K562 (cell line): ENCODE data around the gene NFE2. TPM values are rescaled to one million over a fixed set of nuclear protein-coding genes. Genes with fewer than 3 reads are reported as not detected.

Source experiments
- ATAC-seq: fragments of 200-7000 bp; cut with Tn5 transposase; 3 replicates; pipeline ENCODE4 v1.9.1; 2020; ENCODE audit warnings: moderate library complexity
- BruUV-seq: library from RNA; stranded (reverse); fragments of 400-500 nt; replicated peaks from 2 replicates; lab custom pipeline; 2021; lab: Mats Ljungman, UMichigan
- CTCF ChIA-PET: fragments of 300-600 bp; formaldehyde crosslinking; extraction: SDS; loops from one replicate; lab custom pipeline; 2021; ENCODE audit warnings: low intra/inter-chr PET ratio; lab: Yijun Ruan, JAX
- POLR2A ChIA-PET: fragments of 300-600, 350-650 bp; sonication (Branson Sonifier 250); formaldehyde crosslinking; extraction: SDS; loops from one replicate; lab custom pipeline; 2021; ENCODE audit warnings: antibody characterized with exemption, inconsistent platforms; lab: Yijun Ruan, JAX
- DNase-seq, 4 experiments: peaks; one replicate each; pipeline versions ENCODE4 v3.0.0 to v3.0.0-alpha.2; 2011 to 2018; ENCODE audit warnings: low spot score in 3 of 4, mixed read lengths in 3 of 4; ENCODE audit errors: extremely low read depth in 1 of 4
- FAIRE-seq: peaks from 2 replicates; lab custom pipeline; 2011; peaks lifted over from hg19 to GRCh38; lab: Jason Lieb, UNC
- H2AFZ ChIP-seq: 2 replicates; pipeline ENCODE4 v1.6.0; 2011; ENCODE audit warnings: low read depth, low read length, control low read depth, inconsistent platforms
- H3K27ac ChIP-seq: fragments of 200-600 bp; 3 replicates; pipeline ENCODE4 v1.8.0; 2011; ENCODE audit warnings: low read depth, mild to moderate bottlenecking, control low read depth, inconsistent platforms, low read length, moderate library complexity, mixed read lengths; ENCODE audit errors: extremely low read depth
- H3K27me3 ChIP-seq, 2 experiments: fragments of 300-600 bp in 1 of 2; 2 replicates in 1 of 2; 3 replicates in 1 of 2; pipeline versions ENCODE4 v1.6.0 to v1.8.0; 2011; ENCODE audit warnings: inconsistent platforms in 2 of 2, low read length in 2 of 2, mild to moderate bottlenecking in 1 of 2, mixed read lengths in 1 of 2, moderate library complexity in 1 of 2; ENCODE audit not compliant: control insufficient read depth in 2 of 2, insufficient read depth in 2 of 2
- H3K36me3 ChIP-seq: fragments of 300-600 bp; 3 replicates; pipeline ENCODE4 v1.8.0; 2011; ENCODE audit warnings: mild to moderate bottlenecking, low read length, inconsistent platforms; ENCODE audit not compliant: control insufficient read depth, insufficient read depth
- H3K4me1 ChIP-seq, 2 experiments: fragments of 200-600 bp in 1 of 2; replicated peaks in 1 of 2; 2 replicates in 1 of 2; 3 replicates in 1 of 2; pipeline versions ENCODE4 v1.5.1 to v1.8.0; 2011; ENCODE audit warnings: inconsistent platforms in 2 of 2, low read length in 2 of 2, mild to moderate bottlenecking in 1 of 2, mixed read lengths in 1 of 2, moderate library complexity in 1 of 2; ENCODE audit not compliant: control insufficient read depth in 2 of 2, insufficient read depth in 2 of 2
- H3K4me2 ChIP-seq: 2 replicates; pipeline ENCODE4 v1.6.1; 2011; ENCODE audit warnings: low read length, control low read depth, inconsistent platforms, mixed read lengths; ENCODE audit not compliant: insufficient read depth
- H3K4me3 ChIP-seq: fragments of 200-600 bp; sonication (generic), shearing (Covaris generic); 2 replicates; pipeline ENCODE4 v1.5.1; 2016; ENCODE audit warnings: control low read depth, inconsistent platforms
- H3K79me2 ChIP-seq: fragments of 200-600 bp; 3 replicates; pipeline ENCODE4 v1.8.0; 2011; ENCODE audit warnings: low read length, inconsistent platforms; ENCODE audit not compliant: control insufficient read depth, insufficient read depth
- H3K9ac ChIP-seq, 2 experiments: 2 replicates each; pipeline versions ENCODE4 v1.6.0 to v1.6.1; 2011; ENCODE audit warnings: low read depth in 2 of 2, low read length in 2 of 2, control low read depth in 1 of 2, inconsistent platforms in 1 of 2, mild to moderate bottlenecking in 1 of 2, mixed read lengths in 1 of 2; ENCODE audit not compliant: insufficient read depth in 1 of 2
- H3K9me1 ChIP-seq: one replicate; pipeline ENCODE4 v1.6.0; 2011; ENCODE audit warnings: inconsistent platforms, mild to moderate bottlenecking, low read length, moderate library complexity; ENCODE audit not compliant: control insufficient read depth, insufficient read depth
- H3K9me3 ChIP-seq: replicated peaks from 2 replicates; pipeline ENCODE4 v1.5.1; 2011; ENCODE audit warnings: low read depth, low read length, inconsistent platforms; ENCODE audit not compliant: control insufficient read depth, insufficient read depth
- H4K20me1 ChIP-seq: replicated peaks from 2 replicates; pipeline ENCODE4 v1.6.1; 2011; ENCODE audit warnings: low read length, inconsistent platforms, mixed read lengths; ENCODE audit not compliant: control insufficient read depth, insufficient read depth
- MYBL2 ChIP-seq, 2 experiments: fragments of 450-650 bp in 1 of 2; sonication (generic) in 1 of 2; formaldehyde crosslinking in 1 of 2; IDR thresholded peaks; 2 replicates each; pipeline versions ENCODE4 v1.6.1 to v1.8.1; 2017 to 2022; ENCODE audit warnings: borderline replicate concordance in 1 of 2, inconsistent platforms in 1 of 2, low read depth in 1 of 2, mild to moderate bottlenecking in 1 of 2, missing genetic modification reagents in 1 of 2, moderate library complexity in 1 of 2
- NCOA1 ChIP-seq: fragments of 450-650 bp; IDR thresholded peaks from 2 replicates; pipeline ENCODE4 v1.6.1; 2016; ENCODE audit warnings: low read depth
- RBM17 ChIP-seq: fragments of 200-400 bp; formaldehyde crosslinking; IDR thresholded peaks from 2 replicates; pipeline ENCODE4 v1.6.1; 2017; ENCODE audit warnings: low read depth, mild to moderate bottlenecking, low read length, borderline replicate concordance
- SIRT6 ChIP-seq: IDR thresholded peaks from one replicate; pipeline ENCODE4 v1.6.1; 2012; ENCODE audit warnings: low read depth, mild to moderate bottlenecking, control low read depth, inconsistent platforms, low read length, moderate library complexity
- SMAD1 ChIP-seq: fragments of 150-350 bp; IDR thresholded peaks from 2 replicates; pipeline ENCODE4 v1.6.1; 2014; ENCODE audit warnings: low read length, low read depth; ENCODE audit not compliant: partially characterized antibody
- ZNF24 ChIP-seq: fragments of 450-650 bp; IDR thresholded peaks from 2 replicates; pipeline ENCODE4 v1.6.1; 2016
- WGBS: fragments of 100-300 bp; shearing (Covaris generic); methylation state at CpG from one replicate; pipeline ENCODE4 v1.1.6; 2016; ENCODE audit warnings: low coverage, mixed read lengths; ENCODE audit not compliant: insufficient coverage; ENCODE audit errors: missing lambda C conversion rate; 5-methylcytosine and 5-hydroxymethylcytosine counted together
- in situ Hi-C: fragments of 300-500 bp; cut with MboI; formaldehyde crosslinking; loops from 4 replicates; pipeline ENCODE4 v1.15.0; 2018; ENCODE audit warnings: inconsistent platforms, mixed read lengths
- intact Hi-C: fragments of 100-400 bp; cut with micrococcal nuclease; formaldehyde crosslinking; loops from 2 replicates; pipeline ENCODE4 v1.14.2; 2022
- polyA plus RNA-seq, 8 experiments: library from polyadenylated mRNA; depleted of rRNA in 4 of 8; stranded (reverse) in 5 of 8; unstranded in 3 of 8; fragments of >200 nt; fragmentation: Nextera tagmentation in 2 of 8; fragmentation: Illumina TruSeq in 1 of 8; extraction: Ambion mirVana in 2 of 8; extraction: Trizol in 1 of 8; gene quantifications; 2 replicates each; pipeline versions ENCODE4 v1.2.1 to v1.2.3, GENCODE V29; 2011 to 2014; ENCODE audit warnings: inconsistent platforms in 1 of 8, missing spikeins in 1 of 8
- total RNA-seq, 7 experiments: library from RNA; depleted of rRNA in 6 of 7; stranded (reverse); fragments of >200 nt in 6 of 7; fragmentation: Illumina TruSeq in 2 of 7; extraction: Trizol in 2 of 7; gene quantifications; 2 replicates each; pipeline versions ENCODE4 v1.2.1 to v1.2.3, GENCODE V29; 2011 to 2021; ENCODE audit warnings: low replicate concordance in 1 of 7
- TF ChIP-seq, protein P1 (sequence below): fragments of 450-650 bp; IDR thresholded peaks from 2 replicates; pipeline ENCODE4 v1.6.1; 2018; ENCODE audit warnings: mild to moderate bottlenecking, low read depth; ENCODE audit not compliant: partially characterized antibody
- TF ChIP-seq, protein P2 (sequence below): fragments of 250-450 bp; sonication (Bioruptor Pico); IDR thresholded peaks from 2 replicates; pipeline ENCODE4 v1.4.0; 2020; ENCODE audit warnings: mild to moderate bottlenecking, moderate library complexity

Gene NFE2
- total and polyA plus RNA-seq, 9 of the 15 experiments (the other 6 are each of a cell fraction or from before 2014, with no cell fraction given), result 12.3 to 282 (median 208) TPM

DNA sequence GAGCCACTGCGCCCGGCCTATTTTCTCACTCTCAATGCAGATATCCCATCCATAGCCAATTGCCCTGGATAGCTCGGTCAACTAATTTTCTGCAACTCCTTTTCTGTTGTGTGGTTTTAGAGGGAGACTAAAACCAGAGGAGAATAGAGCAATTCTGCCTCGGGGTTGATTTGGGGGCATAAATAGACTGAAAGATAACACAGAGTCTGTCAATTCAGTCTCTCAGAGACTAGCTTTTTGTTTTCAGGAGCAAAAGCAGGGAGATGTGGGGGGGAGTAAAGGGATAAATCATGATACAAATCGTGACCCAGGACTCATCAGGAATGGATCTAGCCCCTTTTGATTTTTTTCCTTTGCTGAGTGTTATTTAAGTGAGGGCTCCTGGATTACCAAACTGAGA is 30.6 kb upstream of the NFE2 start:
- Histone ChIP-seq H3K9ac (peak overlapping the region in 1 of 2 experiments; percentile 42; a peak in 1 of 4 replicates), H3K79me2 (peaks cover 94% of the 10 kb centered on the region), H3K27ac (peak overlapping the region; percentile 35; the same call in 2 of the 3 replicates), H3K4me3 (no peak overlapping the region), H3K9me1 (no peaks in the 10 kb centered on the region), H3K27me3 (no peaks in the 10 kb centered on the region), H3K9me3 (no peaks in the 10 kb centered on the region), H3K4me2 (no peak overlapping the region), H2AFZ (no peak overlapping the region), H4K20me1 (no peaks in the 10 kb centered on the region; the same call in 1 of the 2 replicates), H3K36me3 (peaks cover 42% of the 10 kb centered on the region), H3K4me1 (peaks cover 33 to 41% of the 10 kb centered on the region in 2 experiments; a peak in 4 of 5 replicates)
- no TSS peak for BruUV-seq
- in situ Hi-C loops (no loop called here), intact Hi-C loops (no loop called here)
- CTCF ChIA-PET, result no interaction called here
- WGBS, result 82% methylated on average over 5 of the region's 5 CpGs
- TF ChIP-seq ZNF24 (no peak), RBM17 (no peak)
- TF ChIP-seq, protein P1, sequence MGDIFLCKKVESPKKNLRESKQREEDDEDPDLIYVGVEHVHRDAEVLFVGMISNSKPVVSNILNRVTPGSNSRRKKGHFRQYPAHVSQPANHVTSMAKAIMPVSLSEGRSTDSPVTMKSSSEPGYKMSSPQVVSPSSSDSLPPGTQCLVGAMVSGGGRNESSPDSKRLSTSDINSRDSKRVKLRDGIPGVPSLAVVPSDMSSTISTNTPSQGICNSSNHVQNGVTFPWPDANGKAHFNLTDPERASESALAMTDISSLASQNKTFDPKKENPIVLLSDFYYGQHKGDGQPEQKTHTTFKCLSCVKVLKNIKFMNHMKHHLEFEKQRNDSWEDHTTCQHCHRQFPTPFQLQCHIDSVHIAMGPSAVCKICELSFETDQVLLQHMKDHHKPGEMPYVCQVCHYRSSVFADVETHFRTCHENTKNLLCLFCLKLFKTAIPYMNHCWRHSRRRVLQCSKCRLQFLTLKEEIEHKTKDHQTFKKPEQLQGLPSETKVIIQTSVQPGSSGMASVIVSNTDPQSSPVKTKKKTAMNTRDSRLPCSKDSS, result no peak
- POLR2A ChIA-PET, result interaction anchor here (1.4 to 8.4 kb wide), 3 partner anchors 10 to 46 kb away, joined by 4 to 67 read pairs (median 5); no protein-coding TSS in a partner anchor
- FAIRE-seq, result no peak
- no peak for DNase-seq
- no peak for ATAC-seq

DNA sequence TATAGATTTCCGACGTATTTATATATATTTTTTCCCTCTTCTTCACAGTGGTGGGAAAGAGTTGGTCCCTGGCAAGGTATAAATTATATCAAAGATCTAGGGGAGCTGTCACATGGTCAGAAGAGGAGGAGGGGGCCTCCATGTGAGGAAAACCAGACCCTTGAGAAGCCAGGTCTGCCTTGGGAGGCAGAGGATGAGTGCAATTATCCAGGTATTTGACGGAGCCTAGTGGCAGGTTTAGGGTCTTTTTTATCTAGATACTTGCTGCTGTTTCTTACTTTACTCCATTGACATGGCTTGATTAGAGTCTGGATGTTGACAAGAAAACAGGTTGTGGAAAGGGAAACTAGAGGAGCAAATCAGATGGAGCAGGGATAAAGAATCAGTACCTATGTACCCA is 29.6 kb upstream of the NFE2 start:
- WGBS, result 75% methylated on average over 3 of the region's 3 CpGs
- Histone ChIP-seq H4K20me1 (no peaks in the 10 kb centered on the region; the same call in 1 of the 2 replicates), H2AFZ (no peak overlapping the region)
- intact Hi-C loops, result no loop called here
- TF ChIP-seq SIRT6, result no peak
- no peak for TF ChIP-seq SMAD1
- TF ChIP-seq, protein P2, sequence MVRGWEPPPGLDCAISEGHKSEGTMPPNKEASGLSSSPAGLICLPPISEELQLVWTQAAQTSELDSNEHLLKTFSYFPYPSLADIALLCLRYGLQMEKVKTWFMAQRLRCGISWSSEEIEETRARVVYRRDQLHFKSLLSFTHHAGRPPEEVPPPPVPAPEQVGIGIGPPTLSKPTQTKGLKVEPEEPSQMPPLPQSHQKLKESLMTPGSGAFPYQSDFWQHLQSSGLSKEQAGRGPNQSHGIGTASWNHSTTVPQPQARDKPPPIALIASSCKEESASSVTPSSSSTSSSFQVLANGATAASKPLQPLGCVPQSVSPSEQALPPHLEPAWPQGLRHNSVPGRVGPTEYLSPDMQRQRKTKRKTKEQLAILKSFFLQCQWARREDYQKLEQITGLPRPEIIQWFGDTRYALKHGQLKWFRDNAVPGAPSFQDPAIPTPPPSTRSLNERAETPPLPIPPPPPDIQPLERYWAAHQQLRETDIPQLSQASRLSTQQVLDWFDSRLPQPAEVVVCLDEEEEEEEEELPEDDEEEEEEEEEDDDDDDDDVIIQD (CRISPR knock-in tag), result no peak
- no peak for TF ChIP-seq MYBL2 (IDR thresholded peaks at IDR 0.05; ENCODE audit: low read depth)
- TF ChIP-seq MYBL2 (CRISPR knock-in tag; IDR thresholded peaks at IDR 0.05; ENCODE audit: borderline replicate concordance), result no peak
- TF ChIP-seq NCOA1, result no peak
- TF ChIP-seq, all 486 proteins: peak for 0
- in situ Hi-C loops, result no loop called here
- Histone ChIP-seq H3K4me3 (no peak overlapping the region), H3K36me3 (peaks cover 37% of the 10 kb centered on the region), H3K4me1 (peaks cover 32 to 36% of the 10 kb centered on the region in 2 experiments; a peak in 4 of 5 replicates), H3K9me3 (no peaks in the 10 kb centered on the region), H3K79me2 (peaks cover 93% of the 10 kb centered on the region), H3K27ac (peak overlapping the region; percentile 29; the same call in 2 of the 3 replicates), H3K9me1 (no peaks in the 10 kb centered on the region), H3K27me3 (no peaks in the 10 kb centered on the region), H3K9ac (peak overlapping the region; percentile 1 to 24; a peak in 1 of 4 replicates), H3K4me2 (peak overlapping the region; percentile 31; the same call in 1 of the 2 replicates)
- BruUV-seq, result no TSS peak
- FAIRE-seq, result peak; percentile 56
- CTCF ChIA-PET, result no interaction called here
- no peak for ATAC-seq
- no peak for DNase-seq
- POLR2A ChIA-PET, result interaction anchor here (0.9 to 1.0 kb wide), 2 partner anchors 13 to 44 kb away, joined by 3 to 5 read pairs; no protein-coding TSS in a partner anchor
